K562 (cell line): Measurements from ENCODE around the gene SRGN. TPM values are rescaled to one million over a fixed set of nuclear protein-coding genes. Genes with fewer than 3 reads are reported as not detected.
A peak's percentile ranks its signal among the peaks of the same experiment; 100 is the strongest.

Source experiments
- ATAC-seq: fragments of 200-7000 bp; cut with Tn5 transposase; 3 replicates; pipeline ENCODE4 v1.9.1; 2020; ENCODE audit warnings: moderate library complexity
- BruUV-seq: library from RNA; stranded (reverse); fragments of 400-500 nt; replicated peaks from 2 replicates; lab custom pipeline; 2021; lab: Mats Ljungman, UMichigan
- CTCF ChIA-PET: fragments of 300-600 bp; formaldehyde crosslinking; extraction: SDS; loops from one replicate; lab custom pipeline; 2021; ENCODE audit warnings: low intra/inter-chr PET ratio; lab: Yijun Ruan, JAX
- POLR2A ChIA-PET: fragments of 300-600, 350-650 bp; sonication (Branson Sonifier 250); formaldehyde crosslinking; extraction: SDS; loops from one replicate; lab custom pipeline; 2021; ENCODE audit warnings: antibody characterized with exemption, inconsistent platforms; lab: Yijun Ruan, JAX
- DNase-seq, 4 experiments: peaks; one replicate each; pipeline versions ENCODE4 v3.0.0 to v3.0.0-alpha.2; 2011 to 2018; ENCODE audit warnings: low spot score in 3 of 4, mixed read lengths in 3 of 4; ENCODE audit errors: extremely low read depth in 1 of 4
- FAIRE-seq: peaks from 2 replicates; lab custom pipeline; 2011; peaks lifted over from hg19 to GRCh38; lab: Jason Lieb, UNC
- H2AFZ ChIP-seq: 2 replicates; pipeline ENCODE4 v1.6.0; 2011; ENCODE audit warnings: low read depth, low read length, control low read depth, inconsistent platforms
- H3K27ac ChIP-seq: fragments of 200-600 bp; 3 replicates; pipeline ENCODE4 v1.8.0; 2011; ENCODE audit warnings: low read depth, mild to moderate bottlenecking, control low read depth, inconsistent platforms, low read length, moderate library complexity, mixed read lengths; ENCODE audit errors: extremely low read depth
- H3K27me3 ChIP-seq, 2 experiments: fragments of 300-600 bp in 1 of 2; 2 replicates in 1 of 2; 3 replicates in 1 of 2; pipeline versions ENCODE4 v1.6.0 to v1.8.0; 2011; ENCODE audit warnings: inconsistent platforms in 2 of 2, low read length in 2 of 2, mild to moderate bottlenecking in 1 of 2, mixed read lengths in 1 of 2, moderate library complexity in 1 of 2; ENCODE audit not compliant: control insufficient read depth in 2 of 2, insufficient read depth in 2 of 2
- H3K36me3 ChIP-seq: fragments of 300-600 bp; 3 replicates; pipeline ENCODE4 v1.8.0; 2011; ENCODE audit warnings: mild to moderate bottlenecking, low read length, inconsistent platforms; ENCODE audit not compliant: control insufficient read depth, insufficient read depth
- H3K4me1 ChIP-seq, 2 experiments: fragments of 200-600 bp in 1 of 2; replicated peaks in 1 of 2; 2 replicates in 1 of 2; 3 replicates in 1 of 2; pipeline versions ENCODE4 v1.5.1 to v1.8.0; 2011; ENCODE audit warnings: inconsistent platforms in 2 of 2, low read length in 2 of 2, mild to moderate bottlenecking in 1 of 2, mixed read lengths in 1 of 2, moderate library complexity in 1 of 2; ENCODE audit not compliant: control insufficient read depth in 2 of 2, insufficient read depth in 2 of 2
- H3K4me2 ChIP-seq: 2 replicates; pipeline ENCODE4 v1.6.1; 2011; ENCODE audit warnings: low read length, control low read depth, inconsistent platforms, mixed read lengths; ENCODE audit not compliant: insufficient read depth
- H3K4me3 ChIP-seq: fragments of 200-600 bp; sonication (generic), shearing (Covaris generic); 2 replicates; pipeline ENCODE4 v1.5.1; 2016; ENCODE audit warnings: control low read depth, inconsistent platforms
- H3K79me2 ChIP-seq: fragments of 200-600 bp; 3 replicates; pipeline ENCODE4 v1.8.0; 2011; ENCODE audit warnings: low read length, inconsistent platforms; ENCODE audit not compliant: control insufficient read depth, insufficient read depth
- H3K9ac ChIP-seq, 2 experiments: 2 replicates each; pipeline versions ENCODE4 v1.6.0 to v1.6.1; 2011; ENCODE audit warnings: low read depth in 2 of 2, low read length in 2 of 2, control low read depth in 1 of 2, inconsistent platforms in 1 of 2, mild to moderate bottlenecking in 1 of 2, mixed read lengths in 1 of 2; ENCODE audit not compliant: insufficient read depth in 1 of 2
- H3K9me1 ChIP-seq: one replicate; pipeline ENCODE4 v1.6.0; 2011; ENCODE audit warnings: inconsistent platforms, mild to moderate bottlenecking, low read length, moderate library complexity; ENCODE audit not compliant: control insufficient read depth, insufficient read depth
- H3K9me3 ChIP-seq: replicated peaks from 2 replicates; pipeline ENCODE4 v1.5.1; 2011; ENCODE audit warnings: low read depth, low read length, inconsistent platforms; ENCODE audit not compliant: control insufficient read depth, insufficient read depth
- H4K20me1 ChIP-seq: replicated peaks from 2 replicates; pipeline ENCODE4 v1.6.1; 2011; ENCODE audit warnings: low read length, inconsistent platforms, mixed read lengths; ENCODE audit not compliant: control insufficient read depth, insufficient read depth
- BRD9 ChIP-seq: fragments of 450-650 bp; IDR thresholded peaks from 2 replicates; pipeline ENCODE4 v1.6.1; 2018; ENCODE audit warnings: low read depth; ENCODE audit not compliant: partially characterized antibody
- CBFA2T2 ChIP-seq: fragments of 450-650 bp; conservative IDR thresholded peaks from 2 replicates; pipeline ENCODE4 v1.6.1; 2017; ENCODE audit warnings: mild to moderate bottlenecking
- CBX1 ChIP-seq: sonication (generic); IDR thresholded peaks from 2 replicates; pipeline ENCODE4 v1.6.1; 2016; ENCODE audit warnings: antibody characterized with exemption, low read depth, mild to moderate bottlenecking
- FOS ChIP-seq: IDR thresholded peaks from 3 replicates; pipeline ENCODE4 v1.6.1; 2011; ENCODE audit not compliant: insufficient read length; ENCODE audit errors: extremely low read depth
- HMG20B ChIP-seq: fragments of 250-450 bp; sonication (Bioruptor Pico); IDR thresholded peaks from 2 replicates; pipeline ENCODE4 v1.5.0; 2021; ENCODE audit warnings: mild to moderate bottlenecking
- MXI1 ChIP-seq: IDR thresholded peaks from 2 replicates; pipeline ENCODE4 v1.6.1; 2011; ENCODE audit warnings: low read depth, mild to moderate bottlenecking, improper control_type of control experiment, low read length
- NCOA4 ChIP-seq: fragments of 450-650 bp; IDR thresholded peaks from 2 replicates; pipeline ENCODE4 v1.6.1; 2018; ENCODE audit warnings: mild to moderate bottlenecking; ENCODE audit not compliant: partially characterized antibody
- NCOA6 ChIP-seq: fragments of 450-650 bp; IDR thresholded peaks from 2 replicates; pipeline ENCODE4 v1.6.1; 2017; ENCODE audit warnings: mild to moderate bottlenecking
- NFE2 ChIP-seq: IDR thresholded peaks from 2 replicates; pipeline ENCODE4 v1.6.1; 2014; ENCODE audit warnings: antibody characterized with exemption, low read depth
- NR4A1 ChIP-seq, 2 experiments: fragments of 250-450 bp in 1 of 2; fragments of 450-650 bp in 1 of 2; sonication (Bioruptor Pico) in 1 of 2; IDR thresholded peaks; 2 replicates each; pipeline versions ENCODE4 v1.4.0 to v1.6.1; 2016 to 2020; ENCODE audit warnings: mild to moderate bottlenecking in 2 of 2, missing compliant biosample characterization in 1 of 2, missing genetic modification characterization in 1 of 2, moderate library complexity in 1 of 2
- PHB2 ChIP-seq: fragments of 450-650 bp; IDR thresholded peaks from 2 replicates; pipeline ENCODE4 v1.6.1; 2017; ENCODE audit warnings: low read depth
- POLR2AphosphoS5 ChIP-seq: IDR thresholded peaks from 2 replicates; pipeline ENCODE4 v1.6.1; 2011; ENCODE audit warnings: mild to moderate bottlenecking, low read depth, low read length, moderate library complexity; ENCODE audit not compliant: control insufficient read depth, insufficient read depth
- POLR2B ChIP-seq: fragments of 450-650 bp; IDR thresholded peaks from 2 replicates; pipeline ENCODE4 v1.6.1; 2018; ENCODE audit warnings: low read depth; ENCODE audit not compliant: partially characterized antibody
- RAD21 ChIP-seq, 2 experiments: fragments of 250-450 bp in 1 of 2; fragments of 450-650 bp in 1 of 2; sonication (Bioruptor Pico) in 1 of 2; formaldehyde crosslinking in 1 of 2; IDR thresholded peaks in 1 of 2; conservative IDR thresholded peaks in 1 of 2; 2 replicates each; pipeline versions ENCODE4 v1.4.0 to v1.8.0; 2020 to 2022; ENCODE audit warnings: mild to moderate bottlenecking in 2 of 2, moderate library complexity in 1 of 2
- SNRNP70 ChIP-seq: fragments of 200-400 bp; formaldehyde crosslinking; optimal IDR thresholded peaks from 2 replicates; pipeline ENCODE3; 2017; ENCODE audit warnings: low read depth, low read length
- SP1 ChIP-seq: sonication (generic); formaldehyde crosslinking; IDR thresholded peaks from 2 replicates; pipeline ENCODE4 v1.8.1; 2022; ENCODE audit warnings: mild to moderate bottlenecking, missing genetic modification reagents
- SREBF1 ChIP-seq: fragments of 150-350 bp; IDR thresholded peaks from 2 replicates; pipeline ENCODE4 v1.6.1; 2014; ENCODE audit warnings: antibody characterized with exemption, low read depth, low read length, borderline replicate concordance
- STAT5B ChIP-seq: fragments of 250-450 bp; sonication (Bioruptor Pico); IDR thresholded peaks from 2 replicates; pipeline ENCODE4 v1.8.0; 2021; ENCODE audit warnings: mild to moderate bottlenecking, inconsistent platforms
- YY1 ChIP-seq, 3 experiments: IDR thresholded peaks; 2 replicates each; pipeline ENCODE4 v1.6.1; 2011; ENCODE audit warnings: low read length in 2 of 3, mild to moderate bottlenecking in 2 of 3, moderate library complexity in 2 of 3, borderline replicate concordance in 1 of 3, control low read depth in 1 of 3, low read depth in 1 of 3; ENCODE audit not compliant: insufficient read depth in 3 of 3, insufficient replicate concordance in 2 of 3, control insufficient read depth in 1 of 3, insufficient read length in 1 of 3; ENCODE audit errors: extremely low read depth in 1 of 3
- ZFPM2 ChIP-seq: fragments of 250-450 bp; sonication (Bioruptor Pico); IDR thresholded peaks from 2 replicates; pipeline ENCODE4 v1.5.1; 2022; ENCODE audit warnings: mild to moderate bottlenecking
- ZNF77 ChIP-seq: fragments of 250-450 bp; sonication (Bioruptor Pico); IDR thresholded peaks from 2 replicates; pipeline ENCODE4 v1.5.0; 2020
- ZSCAN29 ChIP-seq: fragments of 450-650 bp; IDR thresholded peaks from 2 replicates; pipeline ENCODE4 v1.6.1; 2017
- WGBS: fragments of 100-300 bp; shearing (Covaris generic); methylation state at CpG from one replicate; pipeline ENCODE4 v1.1.6; 2016; ENCODE audit warnings: low coverage, mixed read lengths; ENCODE audit not compliant: insufficient coverage; ENCODE audit errors: missing lambda C conversion rate; 5-methylcytosine and 5-hydroxymethylcytosine counted together
- in situ Hi-C: fragments of 300-500 bp; cut with MboI; formaldehyde crosslinking; loops from 4 replicates; pipeline ENCODE4 v1.15.0; 2018; ENCODE audit warnings: inconsistent platforms, mixed read lengths
- intact Hi-C: fragments of 100-400 bp; cut with micrococcal nuclease; formaldehyde crosslinking; loops from 2 replicates; pipeline ENCODE4 v1.14.2; 2022
- polyA plus RNA-seq, 8 experiments: library from polyadenylated mRNA; depleted of rRNA in 4 of 8; stranded (reverse) in 5 of 8; unstranded in 3 of 8; fragments of >200 nt; fragmentation: Nextera tagmentation in 2 of 8; fragmentation: Illumina TruSeq in 1 of 8; extraction: Ambion mirVana in 2 of 8; extraction: Trizol in 1 of 8; gene quantifications; 2 replicates each; pipeline versions ENCODE4 v1.2.1 to v1.2.3, GENCODE V29; 2011 to 2014; ENCODE audit warnings: inconsistent platforms in 1 of 8, missing spikeins in 1 of 8
- total RNA-seq, 7 experiments: library from RNA; depleted of rRNA in 6 of 7; stranded (reverse); fragments of >200 nt in 6 of 7; fragmentation: Illumina TruSeq in 2 of 7; extraction: Trizol in 2 of 7; gene quantifications; 2 replicates each; pipeline versions ENCODE4 v1.2.1 to v1.2.3, GENCODE V29; 2011 to 2021; ENCODE audit warnings: low replicate concordance in 1 of 7

The SRGN gene
- total and polyA plus RNA-seq, 9 of the 15 experiments (the other 6 are each of a cell fraction or from before 2014, with no cell fraction given), result 136 to 304 (median 180) TPM

DNA sequence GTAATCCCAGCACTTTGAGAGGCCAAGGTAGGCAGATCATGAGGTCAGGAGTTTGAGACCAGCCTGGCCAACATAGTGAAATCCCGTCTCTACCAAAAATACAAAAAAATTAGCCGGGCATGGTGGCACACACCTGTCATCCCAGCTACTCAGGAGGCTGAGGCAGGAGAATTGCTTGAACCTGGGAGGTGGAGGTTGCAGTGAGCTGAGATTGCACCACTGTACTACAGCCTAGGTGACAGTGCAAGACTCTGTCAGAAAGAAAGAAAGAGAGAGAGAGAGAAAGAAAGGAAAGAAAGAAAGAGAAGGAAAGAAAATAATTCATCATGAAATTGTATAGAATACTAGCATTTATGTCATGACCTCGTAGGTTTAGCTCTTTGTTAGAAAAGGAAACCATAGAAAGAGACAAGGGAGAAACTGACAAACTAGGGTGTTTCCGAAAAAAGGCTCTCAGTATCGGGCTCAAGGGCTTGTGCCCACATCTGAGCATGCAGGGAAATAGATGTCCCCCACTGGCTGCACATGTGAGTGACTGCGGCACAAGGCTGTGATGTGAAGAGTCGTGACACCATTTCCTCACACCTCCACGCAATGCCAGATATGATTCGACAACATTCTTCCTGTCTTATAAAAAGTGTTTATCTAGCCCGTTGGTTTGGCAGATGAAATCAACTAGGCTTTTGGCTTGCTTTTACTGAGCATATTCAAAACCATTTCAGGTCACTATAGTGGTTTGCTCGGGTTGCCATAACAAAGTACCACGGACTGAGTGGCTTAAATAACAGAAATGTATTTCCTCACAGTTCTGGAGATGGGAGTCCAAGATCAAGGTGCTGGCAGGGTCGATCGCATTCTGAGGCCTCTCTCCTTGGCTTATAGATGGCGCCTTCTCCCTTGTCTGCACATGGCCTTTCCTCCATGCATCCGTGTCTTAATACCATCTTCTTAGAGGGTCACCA is 2.0 kb downstream of the SRGN start:
- WGBS, result 4% methylated on average over 16 of the region's 16 CpGs
- Histone ChIP-seq H2AFZ (peak overlapping the region; percentile 61), H3K9me1 (no peaks in the 10 kb centered on the region), H3K36me3 (peaks cover 6% of the 10 kb centered on the region; the same call in 1 of the 3 replicates), H3K4me2 (peak overlapping the region; percentile 95), H3K4me3 (peak overlapping the region; percentile 51), H4K20me1 (no peaks in the 10 kb centered on the region), H3K27me3 (no peaks in the 10 kb centered on the region), H3K27ac (peak overlapping the region; percentile 89), H3K9ac (peak overlapping the region; percentile 80 to 91; a peak in 3 of 4 replicates), H3K4me1 (peaks cover 3 to 28% of the 10 kb centered on the region in 2 experiments; a peak in 4 of 5 replicates), H3K79me2 (peaks cover 72% of the 10 kb centered on the region), H3K9me3 (no peaks in the 10 kb centered on the region)
- in situ Hi-C loops, result no loop called here
- peak in 2 of 4 experiments; percentile 34 to 67 for DNase-seq
- no peak for FAIRE-seq
- ChIA-PET CTCF (interaction anchor here (1.6 kb wide), 1 partner anchor 86 kb away, joined by 5 read pairs; no protein-coding TSS in a partner anchor), POLR2A (interaction anchor here (0.6 to 2.1 kb wide), 6 partner anchors 9 to 120 kb away, joined by 3 to 9 read pairs (median 3); no protein-coding TSS in a partner anchor)
- peak; percentile 46 for ATAC-seq
- intact Hi-C loops, result loop anchor here (2.0 to 5.0 kb wide), 3 partner anchors 35 to 322 kb away; partner anchors contain the start of genes DDX21 and VPS26A
- BruUV-seq, result no TSS peak
- TF ChIP-seq RAD21 (CRISPR knock-in tag; conservative IDR thresholded peaks at IDR 0.05 in 1 of 2, IDR thresholded peaks at IDR 0.05 in 1 of 2) (no peak), SREBF1 (no peak), BRD9 (peak; percentile 60), NCOA6 (no peak), STAT5B (no peak), NCOA4 (peak; percentile 15), MXI1 (no peak), CBX1 (no peak), FOS (no peak), HMG20B (CRISPR knock-in tag) (no peak), ZSCAN29 (no peak), POLR2AphosphoS5 (no peak), SP1 (CRISPR knock-in tag) (no peak), PHB2 (peak; percentile 70), NFE2 (peak; percentile 54; the same call in 1 of the 2 replicates), CBFA2T2 (no peak), NR4A1 (CRISPR knock-in tag; IDR thresholded peaks at IDR 0.05) (no peak), NR4A1 (tag; IDR thresholded peaks at IDR 0.05) (no peak), SNRNP70 (no peak), ZFPM2 (CRISPR knock-in tag) (no peak), YY1 (IDR thresholded peaks at IDR 0.05; ENCODE audit: borderline replicate concordance in 1 of 3, control insufficient read depth in 1 of 3, extremely low read depth in 1 of 3, insufficient read depth in 3 of 3, insufficient read length in 1 of 3, insufficient replicate concordance in 2 of 3, low read depth in 1 of 3, low read length in 2 of 3) (peak in 1 of 3 experiments; percentile 49), ZNF77 (CRISPR knock-in tag) (no peak), POLR2B (peak; percentile 51)
